Caco-2 (cell line): ENCODE data around the gene TMEM31. TPM values are rescaled to one million over a fixed set of nuclear protein-coding genes. Genes with fewer than 3 reads are reported as not detected.

Experiments
- BruUV-seq: library from RNA; stranded (reverse); fragments of 400-500 nt; replicated peaks from 2 replicates; lab custom pipeline; 2021; lab: Mats Ljungman, UMichigan
- CTCF ChIA-PET: fragments of 300-600 bp; sonication (Branson Sonifier 250); formaldehyde crosslinking; loops from one replicate; lab custom pipeline; 2022; ENCODE audit warnings: antibody characterized with exemption; lab: Charles Lee
- POLR2A ChIA-PET: fragments of 300-600 bp; sonication (Branson Sonifier 250); formaldehyde crosslinking; loops from one replicate; lab custom pipeline; 2022; ENCODE audit warnings: antibody characterized with exemption; lab: Charles Lee
- DNase-seq, 2 experiments: peaks; one replicate each; pipeline versions ENCODE4 v3.0.0 to v3.0.0-alpha.2; 2020 to 2022
- H3K27me3 ChIP-seq: replicated peaks from 2 replicates; pipeline ENCODE4 v1.6.0; 2011; ENCODE audit warnings: low read length; ENCODE audit not compliant: control insufficient read depth, insufficient read depth
- H3K36me3 ChIP-seq: 2 replicates; pipeline ENCODE4 v1.5.1; 2011; ENCODE audit warnings: low read length; ENCODE audit not compliant: control insufficient read depth, insufficient read depth
- H3K4me1 ChIP-seq: fragments of 250-450 bp; sonication (Bioruptor Pico); 2 replicates; pipeline ENCODE4 v1.5.1; 2020; ENCODE audit warnings: mild to moderate bottlenecking
- H3K4me3 ChIP-seq: 2 replicates; pipeline ENCODE4 v1.5.1; 2011; ENCODE audit warnings: low read depth, mild to moderate bottlenecking, control low read depth, low read length
- H3K9me3 ChIP-seq: fragments of 250-450 bp; sonication (Bioruptor Pico); 2 replicates; pipeline ENCODE4 v1.5.1; 2020; ENCODE audit warnings: mild to moderate bottlenecking, moderate library complexity
- H3K27ac Mint-ChIP-seq: one replicate; pipeline ENCODE4 v1.8.0; 2022; ENCODE audit warnings: mixed read lengths; ENCODE audit not compliant: unreplicated experiment
- H3K27me3 Mint-ChIP-seq: one replicate; pipeline ENCODE4 v1.8.0; 2022; ENCODE audit warnings: mixed read lengths; ENCODE audit not compliant: insufficient read depth, unreplicated experiment
- H3K36me3 Mint-ChIP-seq: one replicate; pipeline ENCODE4 v1.8.0; 2022; ENCODE audit warnings: mild to moderate bottlenecking, mixed read lengths; ENCODE audit not compliant: insufficient read depth, unreplicated experiment
- H3K4me1 Mint-ChIP-seq: one replicate; pipeline ENCODE4 v1.8.0; 2022; ENCODE audit warnings: low read depth, mixed read lengths; ENCODE audit not compliant: unreplicated experiment
- H3K4me3 Mint-ChIP-seq: one replicate; pipeline ENCODE4 v1.8.0; 2022; ENCODE audit warnings: mild to moderate bottlenecking, moderate library complexity, mixed read lengths; ENCODE audit not compliant: unreplicated experiment
- H3K9me3 Mint-ChIP-seq: one replicate; pipeline ENCODE4 v1.8.0; 2022; ENCODE audit warnings: mixed read lengths; ENCODE audit not compliant: unreplicated experiment
- intact Hi-C: fragments of 100-400 bp; cut with micrococcal nuclease; formaldehyde crosslinking; loops from one replicate; pipeline ENCODE4 v1.10.0; 2022; ENCODE audit not compliant: unreplicated experiment
- total RNA-seq: library from RNA; stranded (reverse); gene quantifications from 2 replicates; pipeline ENCODE4 v1.2.3, GENCODE V29; 2022
- TF ChIP-seq, protein P1 (sequence below), 2 experiments: fragments of 200-600 bp in 1 of 2; IDR thresholded peaks; 1 replicate in 1 of 2; 2 replicates in 1 of 2; pipeline versions ENCODE4 v1.5.1 to v1.8.0; 2011 to 2022; ENCODE audit warnings: antibody characterized with exemption in 1 of 2, control low read depth in 1 of 2, inconsistent platforms in 1 of 2, low read depth in 1 of 2, low read length in 1 of 2, mild to moderate bottlenecking in 1 of 2, moderate library complexity in 1 of 2; ENCODE audit not compliant: insufficient read depth in 1 of 2, severe bottlenecking in 1 of 2, unreplicated experiment in 1 of 2

The TMEM31 gene
- total RNA-seq, 1 experiment from 2014 or later, result not detected

DNA sequence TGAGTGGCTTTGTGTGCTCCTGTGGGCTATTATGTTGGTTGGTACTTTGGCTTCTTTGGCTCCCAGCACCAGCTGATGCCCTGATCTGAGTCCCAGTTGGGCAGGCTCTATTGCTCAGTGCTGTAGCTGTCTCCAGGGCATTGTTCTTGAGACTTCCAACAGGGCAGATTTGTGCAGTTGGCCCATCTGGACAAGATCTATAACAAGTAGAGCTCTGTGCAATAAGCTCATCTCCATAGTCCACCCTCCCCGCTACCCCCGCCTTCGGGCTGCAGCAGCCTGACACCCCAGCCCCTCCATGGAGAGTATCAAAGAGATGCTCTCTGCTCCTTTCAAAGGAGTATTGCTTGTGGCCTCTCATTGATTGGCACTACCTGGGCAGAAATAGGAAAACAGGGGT is 5.8 kb upstream of the TMEM31 start:
- Histone ChIP-seq H3K4me1 (no peaks in the 10 kb centered on the region), H3K27me3 (no peaks in the 10 kb centered on the region), H3K4me3 (no peak overlapping the region), H3K36me3 (no peaks in the 10 kb centered on the region), H3K9me3 (no peaks in the 10 kb centered on the region)
- no peaks in the 10 kb centered on the region for H3K4me1 Mint-ChIP-seq
- TF ChIP-seq, protein P1, sequence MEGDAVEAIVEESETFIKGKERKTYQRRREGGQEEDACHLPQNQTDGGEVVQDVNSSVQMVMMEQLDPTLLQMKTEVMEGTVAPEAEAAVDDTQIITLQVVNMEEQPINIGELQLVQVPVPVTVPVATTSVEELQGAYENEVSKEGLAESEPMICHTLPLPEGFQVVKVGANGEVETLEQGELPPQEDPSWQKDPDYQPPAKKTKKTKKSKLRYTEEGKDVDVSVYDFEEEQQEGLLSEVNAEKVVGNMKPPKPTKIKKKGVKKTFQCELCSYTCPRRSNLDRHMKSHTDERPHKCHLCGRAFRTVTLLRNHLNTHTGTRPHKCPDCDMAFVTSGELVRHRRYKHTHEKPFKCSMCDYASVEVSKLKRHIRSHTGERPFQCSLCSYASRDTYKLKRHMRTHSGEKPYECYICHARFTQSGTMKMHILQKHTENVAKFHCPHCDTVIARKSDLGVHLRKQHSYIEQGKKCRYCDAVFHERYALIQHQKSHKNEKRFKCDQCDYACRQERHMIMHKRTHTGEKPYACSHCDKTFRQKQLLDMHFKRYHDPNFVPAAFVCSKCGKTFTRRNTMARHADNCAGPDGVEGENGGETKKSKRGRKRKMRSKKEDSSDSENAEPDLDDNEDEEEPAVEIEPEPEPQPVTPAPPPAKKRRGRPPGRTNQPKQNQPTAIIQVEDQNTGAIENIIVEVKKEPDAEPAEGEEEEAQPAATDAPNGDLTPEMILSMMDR (IDR thresholded peaks at IDR 0.05; ENCODE audit: insufficient read depth in 1 of 2, low read depth in 1 of 2, low read length in 1 of 2, severe bottlenecking in 1 of 2, unreplicated experiment in 1 of 2), result no peak
- H3K27ac Mint-ChIP-seq, result no peak overlapping the region
- H3K36me3 Mint-ChIP-seq, result no peaks in the 10 kb centered on the region
- H3K9me3 Mint-ChIP-seq, result no peaks in the 10 kb centered on the region
- intact Hi-C loops, result no loop called here
- POLR2A ChIA-PET, result no interaction called here
- CTCF ChIA-PET, result no interaction called here
- H3K4me3 Mint-ChIP-seq, result no peak overlapping the region
- BruUV-seq, result no TSS peak
- no peak for DNase-seq
- H3K27me3 Mint-ChIP-seq, result no peaks in the 10 kb centered on the region

DNA sequence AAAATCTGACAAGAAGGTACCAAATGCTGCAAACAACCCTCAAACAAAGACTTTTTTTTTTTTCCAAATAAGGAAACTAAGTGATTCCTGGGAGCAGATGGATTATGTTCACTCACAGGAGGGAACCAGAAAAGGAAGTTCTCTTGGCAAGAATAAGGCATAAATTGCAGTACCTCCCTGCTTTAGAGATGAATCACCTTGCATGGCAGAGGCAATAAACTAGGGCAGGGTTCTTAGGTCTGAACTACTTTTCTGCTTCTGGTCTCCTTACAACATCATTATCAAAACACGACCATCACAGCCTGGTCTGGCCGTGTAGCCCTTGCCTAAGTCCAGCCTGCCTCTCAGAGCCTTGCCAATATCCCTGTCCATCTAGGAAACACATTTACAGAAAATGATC is 6.3 kb downstream of the TMEM31 start:
- intact Hi-C loops, result no loop called here
- Histone ChIP-seq H3K27me3 (no peaks in the 10 kb centered on the region), H3K4me1 (no peaks in the 10 kb centered on the region), H3K4me3 (no peak overlapping the region), H3K9me3 (no peaks in the 10 kb centered on the region), H3K36me3 (no peaks in the 10 kb centered on the region)
- Mint-ChIP-seq H3K4me1 (peaks cover 6% of the 10 kb centered on the region), H3K4me3 (no peak overlapping the region), H3K27ac (no peak overlapping the region), H3K36me3 (no peaks in the 10 kb centered on the region), H3K9me3 (no peaks in the 10 kb centered on the region), H3K27me3 (no peaks in the 10 kb centered on the region)
- CTCF ChIA-PET, result no interaction called here
- no peak for DNase-seq
- POLR2A ChIA-PET, result no interaction called here
- BruUV-seq, result no TSS peak
- TF ChIP-seq, protein P1 (IDR thresholded peaks at IDR 0.05; ENCODE audit: insufficient read depth in 1 of 2, low read depth in 1 of 2, low read length in 1 of 2, severe bottlenecking in 1 of 2, unreplicated experiment in 1 of 2), result no peak

DNA sequence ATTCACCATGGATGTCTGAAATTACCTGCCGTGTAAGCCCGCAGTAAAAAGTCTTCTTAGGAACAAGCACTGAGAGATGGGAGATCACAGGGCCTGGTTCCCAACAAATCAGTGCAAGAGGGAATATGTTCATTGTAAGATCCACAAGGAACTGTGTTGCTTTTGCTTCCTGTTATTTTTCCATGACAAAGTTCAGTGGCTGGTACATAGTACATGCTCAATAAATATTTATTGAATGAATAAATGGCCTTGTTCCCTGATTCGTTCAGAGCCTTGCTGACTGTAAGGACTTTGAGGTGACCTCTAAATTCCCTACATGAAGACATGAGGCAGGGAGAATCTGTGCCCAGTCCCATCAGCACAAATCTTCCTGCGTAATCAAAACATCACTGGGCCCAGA is 7.4 kb downstream of the TMEM31 start:
- POLR2A ChIA-PET, result no interaction called here
- no peak overlapping the region for H3K27ac Mint-ChIP-seq
- H3K36me3 ChIP-seq, result no peaks in the 10 kb centered on the region
- H3K4me3 Mint-ChIP-seq, result no peak overlapping the region
- no peaks in the 10 kb centered on the region for H3K9me3 ChIP-seq
- H3K27me3 ChIP-seq, result no peaks in the 10 kb centered on the region
- no peak for DNase-seq
- BruUV-seq, result no TSS peak
- no peaks in the 10 kb centered on the region for H3K27me3 Mint-ChIP-seq
- TF ChIP-seq, protein P1 (IDR thresholded peaks at IDR 0.05; ENCODE audit: insufficient read depth in 1 of 2, low read depth in 1 of 2, low read length in 1 of 2, severe bottlenecking in 1 of 2, unreplicated experiment in 1 of 2), result no peak
- H3K4me1 Mint-ChIP-seq, result peaks cover 6% of the 10 kb centered on the region
- no peaks in the 10 kb centered on the region for H3K4me1 ChIP-seq
- CTCF ChIA-PET, result no interaction called here
- H3K9me3 Mint-ChIP-seq, result no peaks in the 10 kb centered on the region
- no peak overlapping the region for H3K4me3 ChIP-seq
- no peaks in the 10 kb centered on the region for H3K36me3 Mint-ChIP-seq
- intact Hi-C loops, result no loop called here
